Smooth muscle cell (in vitro differentiated cells): Measurements from ENCODE around the gene NSDHL. TPM values are rescaled to one million over a fixed set of nuclear protein-coding genes. Genes with fewer than 3 reads are reported as not detected.
A peak's percentile ranks its signal among the peaks of the same experiment; 100 is the strongest.
"Not testable (repeated sequence)": the region's sequence is repeated elsewhere in the genome, so short reads cannot be mapped to it uniquely, and the experiment has no call there.

Experiments used
- DNase-seq: peaks from one replicate; lab custom pipeline; 2025; ENCODE audit not compliant: unreplicated experiment; lab: John Stamatoyannopoulos, UW
- H2AFZ ChIP-seq: fragments of 200-600 bp; sonication (generic); 2 replicates; pipeline ENCODE4 v1.6.0; 2016; ENCODE audit warnings: antibody characterized with exemption, low read depth, mild to moderate bottlenecking
- H3F3A ChIP-seq: fragments of 200-600 bp; sonication (generic); 2 replicates; pipeline ENCODE4 v1.6.0; 2017; ENCODE audit warnings: antibody characterized with exemption, low read depth
- H3K27ac ChIP-seq: fragments of 200-600 bp; sonication (generic); 2 replicates; pipeline ENCODE4 v1.5.1; 2016; ENCODE audit warnings: low read depth, mild to moderate bottlenecking
- H3K27me3 ChIP-seq: fragments of 200-600 bp; sonication (generic); 2 replicates; pipeline ENCODE4 v1.6.1; 2016; ENCODE audit warnings: low read depth, mild to moderate bottlenecking
- H3K36me3 ChIP-seq: fragments of 200-600 bp; sonication (generic); 2 replicates; pipeline ENCODE4 v1.5.1; 2016; ENCODE audit warnings: low read depth
- H3K4me1 ChIP-seq: fragments of 200-600 bp; sonication (generic); 2 replicates; pipeline ENCODE4 v1.5.1; 2016; ENCODE audit warnings: low read depth
- H3K4me2 ChIP-seq: fragments of 200-600 bp; sonication (generic); 2 replicates; pipeline ENCODE4 v1.6.0; 2016; ENCODE audit warnings: mild to moderate bottlenecking
- H3K4me3 ChIP-seq: fragments of 200-600 bp; sonication (generic); 2 replicates; pipeline ENCODE4 v1.5.1; 2016; ENCODE audit warnings: mild to moderate bottlenecking
- H3K79me2 ChIP-seq: fragments of 200-600 bp; sonication (generic); 2 replicates; pipeline ENCODE4 v1.6.0; 2016; ENCODE audit warnings: low read depth, mild to moderate bottlenecking
- H3K9ac ChIP-seq: fragments of 200-600 bp; sonication (generic); 2 replicates; pipeline ENCODE4 v1.6.0; 2016; ENCODE audit warnings: low read depth
- H3K9me3 ChIP-seq: fragments of 200-600 bp; sonication (generic); replicated peaks from 2 replicates; pipeline ENCODE4 v1.5.1; 2016; ENCODE audit warnings: low read depth
- H4K20me1 ChIP-seq: fragments of 200-600 bp; sonication (generic); 2 replicates; pipeline ENCODE4 v1.6.0; 2016; ENCODE audit warnings: low read depth
- WGBS: methylation state at CpG from one replicate; pipeline ENCODE4 v1.1.7; 2016; ENCODE audit warnings: low lambda C conversion rate; 5-methylcytosine and 5-hydroxymethylcytosine counted together
- polyA plus RNA-seq: library from polyadenylated mRNA; unstranded; fragments of >200 nt; fragmentation: Nextera tagmentation; extraction: Ambion mirVana; gene quantifications from 2 replicates; pipeline ENCODE4 v1.2.1, GENCODE V29; 2016
- total RNA-seq: library from RNA; depleted of rRNA; stranded (reverse); fragments of >200 nt; gene quantifications from 2 replicates; pipeline ENCODE4 v1.2.3, GENCODE V29; 2014
- TF ChIP-seq, protein P1 (sequence below): fragments of 200-600 bp; sonication (generic); IDR thresholded peaks from 2 replicates; pipeline ENCODE4 v1.5.1; 2017; ENCODE audit warnings: borderline replicate concordance, mild to moderate bottlenecking, antibody characterized with exemption; ENCODE audit not compliant: insufficient read depth, poor library complexity, severe bottlenecking

The NSDHL gene
- total RNA-seq = 20.5 and 20.9 TPM in 2 replicates
- polyA plus RNA-seq = 34.1 and 36.4 TPM in 2 replicates

DNA sequence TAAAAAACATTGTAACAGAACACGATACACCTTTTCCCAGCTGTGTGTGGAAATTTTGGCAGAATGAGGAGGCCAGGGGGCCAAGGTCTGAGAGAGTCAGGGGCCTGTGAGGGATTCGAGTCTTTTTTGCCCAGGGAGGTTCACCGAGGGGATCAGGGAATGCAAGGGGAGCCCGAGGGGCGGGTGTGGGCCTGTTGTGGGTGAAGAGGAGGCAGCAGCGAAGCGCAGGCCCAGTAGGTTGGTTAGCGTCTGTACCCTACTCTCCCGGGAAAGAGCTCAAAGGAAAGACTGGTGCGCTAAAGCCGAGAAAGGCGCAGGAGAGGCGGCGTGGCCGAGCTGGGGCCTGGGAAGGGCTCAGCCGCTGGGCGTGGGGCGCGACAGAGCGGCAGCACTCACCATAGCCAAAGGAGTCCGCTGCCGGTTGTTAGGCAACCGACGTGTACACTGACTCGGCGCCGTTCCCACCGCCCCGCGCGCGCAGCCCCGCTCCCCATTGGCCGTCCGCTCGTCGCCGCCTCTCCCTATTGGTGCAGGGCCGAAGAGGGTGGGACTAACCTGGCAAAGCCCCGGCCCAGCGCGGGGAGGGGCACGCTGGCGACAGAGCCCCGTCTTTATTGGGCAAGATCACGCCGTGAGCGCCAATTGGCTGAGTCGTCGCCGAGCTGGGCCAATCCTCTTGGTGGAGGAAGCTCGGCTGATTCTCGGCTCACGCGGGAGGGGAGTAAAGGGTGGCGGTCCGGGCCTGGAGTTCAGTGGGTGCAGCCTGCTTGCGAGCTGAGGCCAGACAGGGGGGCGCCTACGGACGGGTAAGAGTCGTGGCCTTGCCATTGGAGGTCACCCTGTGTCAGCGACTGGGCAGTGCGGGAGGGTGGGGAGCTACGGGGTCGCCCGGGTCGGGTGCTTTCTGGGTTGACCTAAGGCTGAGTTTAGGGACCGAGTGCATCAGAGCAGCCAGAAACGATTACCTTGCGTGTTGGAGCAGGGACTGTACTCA, at the start of gene NSDHL, which contains the start of gene CETN2:
TSS of gene NSDHL (plus strand) at position 752 of the 994 bp plus-strand sequence. CDS start 15,262 bp downstream, outside the sequence.
TSS of gene CETN2 (minus strand) at position 446 of the 994 bp plus-strand sequence. CDS start at position 399, 47 bp downstream.
- peak; percentile 77 for DNase-seq
- 46% methylated on average over 54 of the region's 71 CpGs for WGBS
- TF ChIP-seq, protein P1, sequence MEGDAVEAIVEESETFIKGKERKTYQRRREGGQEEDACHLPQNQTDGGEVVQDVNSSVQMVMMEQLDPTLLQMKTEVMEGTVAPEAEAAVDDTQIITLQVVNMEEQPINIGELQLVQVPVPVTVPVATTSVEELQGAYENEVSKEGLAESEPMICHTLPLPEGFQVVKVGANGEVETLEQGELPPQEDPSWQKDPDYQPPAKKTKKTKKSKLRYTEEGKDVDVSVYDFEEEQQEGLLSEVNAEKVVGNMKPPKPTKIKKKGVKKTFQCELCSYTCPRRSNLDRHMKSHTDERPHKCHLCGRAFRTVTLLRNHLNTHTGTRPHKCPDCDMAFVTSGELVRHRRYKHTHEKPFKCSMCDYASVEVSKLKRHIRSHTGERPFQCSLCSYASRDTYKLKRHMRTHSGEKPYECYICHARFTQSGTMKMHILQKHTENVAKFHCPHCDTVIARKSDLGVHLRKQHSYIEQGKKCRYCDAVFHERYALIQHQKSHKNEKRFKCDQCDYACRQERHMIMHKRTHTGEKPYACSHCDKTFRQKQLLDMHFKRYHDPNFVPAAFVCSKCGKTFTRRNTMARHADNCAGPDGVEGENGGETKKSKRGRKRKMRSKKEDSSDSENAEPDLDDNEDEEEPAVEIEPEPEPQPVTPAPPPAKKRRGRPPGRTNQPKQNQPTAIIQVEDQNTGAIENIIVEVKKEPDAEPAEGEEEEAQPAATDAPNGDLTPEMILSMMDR = no peak
- Histone ChIP-seq H2AFZ (peak within 1 kb of the TSS; percentile 54), H3F3A (no peaks in the 10 kb centered on the region), H3K4me1 (no peaks in the 10 kb centered on the region), H3K9ac (peak within 1 kb of the TSS; percentile 97), H4K20me1 (no peaks in the 10 kb centered on the region), H3K27ac (peak within 1 kb of the TSS; percentile 94), H3K36me3 (no peaks in the 10 kb centered on the region), H3K4me2 (peak within 1 kb of the TSS; percentile 94), H3K9me3 (no peaks in the 10 kb centered on the region), H3K79me2 (peaks cover 17% of the 10 kb centered on the region), H3K27me3 (no peaks in the 10 kb centered on the region), H3K4me3 (peak within 1 kb of the TSS; percentile 73)

DNA sequence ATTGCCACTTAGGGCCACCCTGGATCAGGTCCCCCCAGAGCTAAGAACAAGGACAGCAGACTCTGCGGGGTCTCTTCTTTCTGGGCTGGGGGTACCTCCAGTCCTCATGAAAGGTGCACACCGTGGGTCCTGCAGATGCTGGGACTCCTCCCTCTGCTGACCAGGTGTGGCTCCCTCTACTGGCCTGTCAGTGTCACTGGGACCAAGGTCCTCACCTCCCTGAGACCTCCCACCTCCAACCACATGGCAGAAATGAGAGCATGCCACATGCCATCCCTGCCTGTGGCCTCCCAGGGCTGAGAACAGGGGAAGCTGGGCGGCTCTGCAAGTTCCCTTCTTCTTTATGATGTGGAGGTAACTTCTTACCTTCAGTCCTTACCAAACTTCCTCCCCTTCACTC, 43.8 kb upstream of the NSDHL start:
- not testable (repeated sequence) for H3K27me3 ChIP-seq, H3K27ac ChIP-seq, H3K9me3 ChIP-seq, H4K20me1 ChIP-seq, H3K4me2 ChIP-seq, H2AFZ ChIP-seq, H3K79me2 ChIP-seq, H3F3A ChIP-seq, DNase-seq, H3K4me1 ChIP-seq, H3K4me3 ChIP-seq, H3K36me3 ChIP-seq, H3K9ac ChIP-seq
- no CpG with 5 or more reads among the region's 3 CpGs for WGBS

DNA sequence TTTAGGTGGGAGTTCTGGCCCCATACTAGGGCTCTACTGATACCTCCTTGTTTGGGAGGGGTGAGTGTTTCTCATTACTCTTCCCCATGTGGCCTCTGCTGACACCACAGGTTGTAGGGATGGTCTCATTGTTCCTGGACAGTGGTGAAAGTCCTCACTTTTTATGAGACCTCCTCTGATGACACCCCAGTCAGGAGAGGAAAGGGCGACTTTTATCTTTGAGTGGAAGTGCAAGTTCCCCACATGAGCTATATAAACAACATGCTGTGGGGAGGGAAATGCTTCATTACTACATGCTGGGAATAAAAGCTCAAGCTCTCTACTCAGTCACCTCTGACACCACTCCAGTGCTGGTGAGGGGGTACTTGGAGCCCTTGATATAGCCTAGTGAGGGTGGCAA, 31.9 kb upstream of the NSDHL start:
- DNase-seq = no peak
- H3K27me3 ChIP-seq = no peaks in the 10 kb centered on the region
- no peaks in the 10 kb centered on the region for H3K79me2 ChIP-seq
- WGBS = 65% methylated on average over 1 of the region's 1 CpG
- no peaks in the 10 kb centered on the region for H3K36me3 ChIP-seq
- H3K4me1 ChIP-seq = no peaks in the 10 kb centered on the region
- no peaks in the 10 kb centered on the region for H4K20me1 ChIP-seq
- no peak overlapping the region for H3K27ac ChIP-seq
- H3K9ac ChIP-seq = no peak overlapping the region
- H3K4me2 ChIP-seq = no peak overlapping the region
- H3K4me3 ChIP-seq = no peak overlapping the region
- H3F3A ChIP-seq = no peaks in the 10 kb centered on the region
- H3K9me3 ChIP-seq = no peaks in the 10 kb centered on the region
- TF ChIP-seq, protein P1 = no peak
- H2AFZ ChIP-seq = no peak overlapping the region

DNA sequence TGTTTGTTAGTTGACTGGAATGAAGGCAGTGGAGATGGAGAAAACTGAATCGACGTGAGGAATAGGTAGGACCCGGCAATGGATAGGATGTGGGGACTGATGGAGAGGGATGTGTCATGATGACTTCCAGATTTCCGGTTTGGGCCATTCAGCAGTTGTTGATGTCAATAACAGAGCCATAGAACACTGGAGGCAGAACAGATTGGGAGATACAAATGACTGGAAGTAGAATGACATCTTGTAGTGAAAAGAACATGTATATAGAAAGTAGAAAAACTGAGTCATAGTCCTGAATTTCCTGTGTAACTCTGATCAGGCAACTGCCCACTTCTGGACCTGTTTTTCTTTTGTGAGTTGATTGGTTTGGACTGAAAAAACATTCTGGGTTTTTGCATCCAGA, 24.8 kb upstream of the NSDHL start:
- no peaks in the 10 kb centered on the region for H3F3A ChIP-seq
- no peak overlapping the region for H3K9ac ChIP-seq
- no peak for DNase-seq
- TF ChIP-seq, protein P1 = no peak
- WGBS = 77% methylated on average over 4 of the region's 4 CpGs
- no peaks in the 10 kb centered on the region for H4K20me1 ChIP-seq
- H2AFZ ChIP-seq = no peak overlapping the region
- H3K4me1 ChIP-seq = no peaks in the 10 kb centered on the region
- no peaks in the 10 kb centered on the region for H3K27me3 ChIP-seq
- H3K9me3 ChIP-seq = no peaks in the 10 kb centered on the region
- H3K36me3 ChIP-seq = no peaks in the 10 kb centered on the region
- no peak overlapping the region for H3K4me3 ChIP-seq
- H3K4me2 ChIP-seq = no peak overlapping the region
- no peaks in the 10 kb centered on the region for H3K79me2 ChIP-seq
- H3K27ac ChIP-seq = no peak overlapping the region
